Measurements from ENCODE around the gene KIF3A. TPM values are rescaled to one million over a fixed set of nuclear protein-coding genes. Genes with fewer than 3 reads are reported as not detected.

Gene KIF3A
- total RNA-seq, 1 experiment from 2014 or later: 12.7 TPM

DNA sequence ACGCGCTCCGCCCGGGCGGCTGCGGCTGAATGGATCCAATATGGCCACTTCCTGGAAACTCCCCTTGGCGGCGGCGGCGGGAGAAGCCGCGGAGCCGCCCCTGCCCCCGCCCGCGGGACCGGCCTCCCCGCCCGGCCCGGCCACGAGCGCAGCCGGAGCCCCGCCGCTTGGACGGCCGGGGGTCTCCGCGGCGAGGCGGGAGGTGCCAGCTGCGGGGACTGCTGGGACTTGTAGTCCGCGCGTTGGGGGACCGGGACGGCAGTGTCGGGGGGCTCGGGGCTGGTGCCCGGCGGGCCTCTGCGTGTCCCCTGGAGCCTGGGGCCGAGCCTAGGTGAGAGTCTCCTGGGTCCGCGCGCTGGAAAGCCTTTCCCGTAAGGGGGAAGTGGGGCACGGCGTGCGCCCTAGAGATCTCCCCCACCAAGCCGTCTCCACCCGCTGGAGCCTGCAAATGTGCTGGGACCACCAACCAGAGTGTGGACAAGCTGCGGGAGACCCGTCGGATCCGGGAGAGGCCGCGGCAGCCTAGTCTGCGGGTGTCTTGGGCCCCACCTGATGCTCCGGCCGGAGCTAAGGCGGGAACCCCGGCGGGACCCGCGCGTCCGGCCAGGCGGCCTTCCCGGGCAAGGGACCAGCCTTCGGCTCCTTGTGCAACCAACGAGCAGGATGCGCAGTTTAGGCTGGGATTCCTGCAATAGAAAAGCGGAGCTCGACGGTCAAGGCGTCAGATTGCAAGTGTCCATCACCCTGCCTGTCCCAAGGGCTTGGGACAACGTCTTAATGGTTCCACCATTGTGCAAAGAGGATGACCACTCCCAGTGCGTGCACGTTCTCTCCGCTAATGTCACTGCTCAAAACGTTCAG lies 40.1 kb upstream of the KIF3A start, which contains the start of gene SEPTIN8:
TSS of gene SEPTIN8 (minus strand) at position 31 of the 861 bp plus-strand sequence. CDS start 102 bp downstream, outside the sequence.
- Histone ChIP-seq H3K4me3 (replicated peaks in 1 of 2; ENCODE audit: low read depth in 1 of 2, low read length in 2 of 2) (peak within 1 kb of the TSS; percentile 65 to 71), H3K9ac (ENCODE audit: low read length) (peak within 1 kb of the TSS; percentile 68), H3K9me2 (ENCODE audit: insufficient read depth) (no peaks in the 10 kb centered on the region), H3K4me2 (ENCODE audit: low read length) (peak within 1 kb of the TSS; percentile 89), H2AFZ (ENCODE audit: low read depth, low read length, poor library complexity, severe bottlenecking) (no peak within 1 kb of the TSS), H3K27ac (ENCODE audit: low read depth, low read length) (peak within 1 kb of the TSS; percentile 55), H3K27me3 (ENCODE audit: insufficient read depth, low read length) (no peaks in the 10 kb centered on the region), H3K4me1 (ENCODE audit: control insufficient read depth in 1 of 2, insufficient read depth in 2 of 2, low read length in 2 of 2) (peaks cover 6 to 24% of the 10 kb centered on the region in 2 experiments), H4K20me1 (ENCODE audit: insufficient read depth) (no peaks in the 10 kb centered on the region), H3K36me3 (ENCODE audit: control insufficient read depth in 1 of 2, insufficient read depth in 2 of 2, low read length in 2 of 2) (no peaks in the 10 kb centered on the region), H3K79me2 (ENCODE audit: insufficient read depth, low read length) (peaks cover 15% of the 10 kb centered on the region), H3K9me3 (ENCODE audit: control insufficient read depth in 1 of 2, insufficient read depth in 1 of 2, low read depth in 1 of 2, low read length in 2 of 2) (no peaks in the 10 kb centered on the region)
- TF ChIP-seq ZFX (IDR thresholded peaks at IDR 0.05): 0 out of 2 replicates have a peak, but pooled peaks have one; percentile 32
- peak; percentile 73 for TF ChIP-seq YY1 (IDR thresholded peaks at IDR 0.05; ENCODE audit: extremely low read depth, insufficient replicate concordance, low read depth, low read length)
- TF ChIP-seq EZH2 (IDR thresholded peaks at IDR 0.05): no peak
- peak; percentile 76 for TF ChIP-seq POLR2AphosphoS5 (IDR thresholded peaks at IDR 0.05; ENCODE audit: low read depth, low read length)
- TF ChIP-seq RAD21 (IDR thresholded peaks at IDR 0.05; ENCODE audit: low read depth): no peak
- ATAC-seq: peak; percentile 72
- no peak for DNase-seq (ENCODE audit: low read depth, low spot score)
- no TSS peak for BruUV-seq (replicated peaks)
- CTCF ChIA-PET: no interaction called here
- intact Hi-C loops (cut with micrococcal nuclease): no loop called here
- RAD21 ChIA-PET (ENCODE audit: low non-redundant PET in 1 of 2, low total read pairs in 2 of 2, uncharacterized antibody in 2 of 2, unreplicated experiment in 2 of 2): no interaction called here
- POLR2A ChIA-PET: interaction anchor here (0.9 kb wide), 1 partner anchor 11 kb away, joined by 3 read pairs; no protein-coding TSS in a partner anchor

DNA sequence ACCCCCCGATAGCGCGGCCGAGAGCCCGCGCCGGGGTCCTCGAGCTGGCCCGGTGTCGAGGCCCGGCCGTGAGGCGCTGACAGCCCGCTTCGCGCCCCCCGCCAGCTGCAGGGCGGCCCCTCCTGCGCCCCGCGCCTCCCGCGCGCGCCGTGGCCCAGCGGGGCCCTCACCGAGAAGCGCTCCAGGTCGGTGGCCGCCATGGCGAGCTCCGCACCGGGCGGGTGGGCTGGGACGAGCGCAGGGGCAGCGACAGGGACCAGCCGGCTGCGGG lies 39.5 kb upstream of the KIF3A start:
- Histone ChIP-seq H3K4me1 (ENCODE audit: control insufficient read depth in 1 of 2, insufficient read depth in 2 of 2, low read length in 2 of 2) (peaks cover 8 to 21% of the 10 kb centered on the region in 2 experiments), H2AFZ (ENCODE audit: low read depth, low read length, poor library complexity, severe bottlenecking) (no peak overlapping the region), H3K9me2 (ENCODE audit: insufficient read depth) (no peaks in the 10 kb centered on the region), H3K27me3 (ENCODE audit: insufficient read depth, low read length) (no peaks in the 10 kb centered on the region), H4K20me1 (ENCODE audit: insufficient read depth) (no peaks in the 10 kb centered on the region), H3K4me2 (ENCODE audit: low read length) (peak overlapping the region; percentile 89), H3K36me3 (ENCODE audit: control insufficient read depth in 1 of 2, insufficient read depth in 2 of 2, low read length in 2 of 2) (no peaks in the 10 kb centered on the region), H3K79me2 (ENCODE audit: insufficient read depth, low read length) (peaks cover 15% of the 10 kb centered on the region), H3K4me3 (replicated peaks in 1 of 2; ENCODE audit: low read depth in 1 of 2, low read length in 2 of 2) (peak overlapping the region; percentile 65 to 71), H3K27ac (ENCODE audit: low read depth, low read length) (peak overlapping the region; percentile 55), H3K9ac (ENCODE audit: low read length) (peak overlapping the region; percentile 68), H3K9me3 (ENCODE audit: control insufficient read depth in 1 of 2, insufficient read depth in 1 of 2, low read depth in 1 of 2, low read length in 2 of 2) (no peaks in the 10 kb centered on the region)
- no TSS peak for BruUV-seq (replicated peaks)
- no peak for DNase-seq (ENCODE audit: low read depth, low spot score)
- intact Hi-C loops (cut with micrococcal nuclease): no loop called here
- CTCF ChIA-PET: no interaction called here
- POLR2A ChIA-PET: interaction anchor here (0.9 kb wide), 1 partner anchor 10 kb away, joined by 3 read pairs; no protein-coding TSS in a partner anchor
- TF ChIP-seq EZH2phosphoT487 (IDR thresholded peaks at IDR 0.05; ENCODE audit: borderline replicate concordance) (no peak), ZFX (IDR thresholded peaks at IDR 0.05) (peak; percentile 65), YY1 (IDR thresholded peaks at IDR 0.05; ENCODE audit: extremely low read depth, insufficient replicate concordance, low read depth, low read length) (no peak), EZH2 (IDR thresholded peaks at IDR 0.05) (no peak)
- TF ChIP-seq, protein P1, sequence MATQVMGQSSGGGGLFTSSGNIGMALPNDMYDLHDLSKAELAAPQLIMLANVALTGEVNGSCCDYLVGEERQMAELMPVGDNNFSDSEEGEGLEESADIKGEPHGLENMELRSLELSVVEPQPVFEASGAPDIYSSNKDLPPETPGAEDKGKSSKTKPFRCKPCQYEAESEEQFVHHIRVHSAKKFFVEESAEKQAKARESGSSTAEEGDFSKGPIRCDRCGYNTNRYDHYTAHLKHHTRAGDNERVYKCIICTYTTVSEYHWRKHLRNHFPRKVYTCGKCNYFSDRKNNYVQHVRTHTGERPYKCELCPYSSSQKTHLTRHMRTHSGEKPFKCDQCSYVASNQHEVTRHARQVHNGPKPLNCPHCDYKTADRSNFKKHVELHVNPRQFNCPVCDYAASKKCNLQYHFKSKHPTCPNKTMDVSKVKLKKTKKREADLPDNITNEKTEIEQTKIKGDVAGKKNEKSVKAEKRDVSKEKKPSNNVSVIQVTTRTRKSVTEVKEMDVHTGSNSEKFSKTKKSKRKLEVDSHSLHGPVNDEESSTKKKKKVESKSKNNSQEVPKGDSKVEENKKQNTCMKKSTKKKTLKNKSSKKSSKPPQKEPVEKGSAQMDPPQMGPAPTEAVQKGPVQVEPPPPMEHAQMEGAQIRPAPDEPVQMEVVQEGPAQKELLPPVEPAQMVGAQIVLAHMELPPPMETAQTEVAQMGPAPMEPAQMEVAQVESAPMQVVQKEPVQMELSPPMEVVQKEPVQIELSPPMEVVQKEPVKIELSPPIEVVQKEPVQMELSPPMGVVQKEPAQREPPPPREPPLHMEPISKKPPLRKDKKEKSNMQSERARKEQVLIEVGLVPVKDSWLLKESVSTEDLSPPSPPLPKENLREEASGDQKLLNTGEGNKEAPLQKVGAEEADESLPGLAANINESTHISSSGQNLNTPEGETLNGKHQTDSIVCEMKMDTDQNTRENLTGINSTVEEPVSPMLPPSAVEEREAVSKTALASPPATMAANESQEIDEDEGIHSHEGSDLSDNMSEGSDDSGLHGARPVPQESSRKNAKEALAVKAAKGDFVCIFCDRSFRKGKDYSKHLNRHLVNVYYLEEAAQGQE (IDR thresholded peaks at IDR 0.05; ENCODE audit: low read depth): no peak
- TF ChIP-seq, protein P2, sequence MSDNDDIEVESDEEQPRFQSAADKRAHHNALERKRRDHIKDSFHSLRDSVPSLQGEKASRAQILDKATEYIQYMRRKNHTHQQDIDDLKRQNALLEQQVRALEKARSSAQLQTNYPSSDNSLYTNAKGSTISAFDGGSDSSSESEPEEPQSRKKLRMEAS (IDR thresholded peaks at IDR 0.05): 0 out of 2 replicates have a peak, but pooled peaks have one; percentile 30
- RAD21 ChIA-PET (ENCODE audit: low non-redundant PET in 1 of 2, low total read pairs in 2 of 2, uncharacterized antibody in 2 of 2, unreplicated experiment in 2 of 2): no interaction called here
- ATAC-seq: peak; percentile 39; the same call in 1 of the 2 replicates
